ENCODE data around the gene SLC35E1.

DNA sequence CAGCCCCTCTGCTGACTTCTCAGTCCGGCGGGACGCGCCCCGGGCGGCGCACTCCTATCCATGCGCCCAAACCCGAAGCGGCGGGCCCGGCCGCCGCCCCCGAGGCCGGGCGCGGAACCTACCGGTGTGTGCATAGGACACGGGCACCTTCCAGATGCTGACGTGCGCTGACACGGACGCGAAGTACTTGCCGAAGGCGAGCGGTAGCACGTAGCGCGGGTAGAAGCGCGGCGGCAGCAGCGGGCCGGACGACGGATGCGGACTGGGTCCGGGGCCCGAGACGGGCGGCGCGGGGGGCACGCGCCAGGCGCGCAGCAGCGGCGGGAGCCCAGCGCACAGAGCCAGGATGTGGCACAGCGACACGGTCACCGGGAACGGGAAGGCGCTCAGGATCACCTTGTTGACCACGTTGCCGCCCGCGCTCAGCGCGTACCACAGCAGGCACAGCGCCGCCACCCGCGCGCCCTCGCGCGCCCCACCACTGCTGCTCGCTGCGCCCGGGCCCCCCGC, 338 bp downstream of the SLC35E1 start:
- TF ChIP-seq, protein P1, sequence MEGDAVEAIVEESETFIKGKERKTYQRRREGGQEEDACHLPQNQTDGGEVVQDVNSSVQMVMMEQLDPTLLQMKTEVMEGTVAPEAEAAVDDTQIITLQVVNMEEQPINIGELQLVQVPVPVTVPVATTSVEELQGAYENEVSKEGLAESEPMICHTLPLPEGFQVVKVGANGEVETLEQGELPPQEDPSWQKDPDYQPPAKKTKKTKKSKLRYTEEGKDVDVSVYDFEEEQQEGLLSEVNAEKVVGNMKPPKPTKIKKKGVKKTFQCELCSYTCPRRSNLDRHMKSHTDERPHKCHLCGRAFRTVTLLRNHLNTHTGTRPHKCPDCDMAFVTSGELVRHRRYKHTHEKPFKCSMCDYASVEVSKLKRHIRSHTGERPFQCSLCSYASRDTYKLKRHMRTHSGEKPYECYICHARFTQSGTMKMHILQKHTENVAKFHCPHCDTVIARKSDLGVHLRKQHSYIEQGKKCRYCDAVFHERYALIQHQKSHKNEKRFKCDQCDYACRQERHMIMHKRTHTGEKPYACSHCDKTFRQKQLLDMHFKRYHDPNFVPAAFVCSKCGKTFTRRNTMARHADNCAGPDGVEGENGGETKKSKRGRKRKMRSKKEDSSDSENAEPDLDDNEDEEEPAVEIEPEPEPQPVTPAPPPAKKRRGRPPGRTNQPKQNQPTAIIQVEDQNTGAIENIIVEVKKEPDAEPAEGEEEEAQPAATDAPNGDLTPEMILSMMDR (IDR thresholded peaks at IDR 0.05): no peak
- no peak for TF ChIP-seq POLR2A (IDR thresholded peaks at IDR 0.05)

Measured in vagina (tissue), 2 donors.